IPS-20b (cell line): ENCODE measurements around the gene NAA60.

Source experiments
- H3K27ac ChIP-seq: one replicate; pipeline ENCODE4 v1.5.1; 2013; ENCODE audit warnings: low read length
- H3K27me3 ChIP-seq: 2 replicates; pipeline ENCODE4 v1.6.1; 2013; ENCODE audit warnings: mild to moderate bottlenecking, low read length, inconsistent platforms; ENCODE audit not compliant: insufficient read depth
- H3K36me3 ChIP-seq: 2 replicates; pipeline ENCODE4 v1.6.1; 2013; ENCODE audit warnings: low read depth, mild to moderate bottlenecking, inconsistent platforms, low read length, moderate library complexity; ENCODE audit not compliant: insufficient read depth
- H3K4me1 ChIP-seq: 2 replicates; pipeline ENCODE4 v1.6.1; 2013; ENCODE audit warnings: mild to moderate bottlenecking, control low read depth, inconsistent platforms, low read length, moderate library complexity; ENCODE audit not compliant: insufficient read depth
- H3K4me3 ChIP-seq: 2 replicates; pipeline ENCODE4 v1.5.1; 2013; ENCODE audit warnings: mild to moderate bottlenecking, low read length, inconsistent platforms
- H3K9ac ChIP-seq: 2 replicates; pipeline ENCODE4 v1.6.1; 2013; ENCODE audit warnings: low read depth, mild to moderate bottlenecking, inconsistent platforms, low read length, moderate library complexity
- H3K9me3 ChIP-seq: 2 replicates; pipeline ENCODE4 v1.6.1; 2013; ENCODE audit warnings: mild to moderate bottlenecking, low read depth, low read length, inconsistent platforms; ENCODE audit not compliant: insufficient read depth

The NAA60 gene

DNA sequence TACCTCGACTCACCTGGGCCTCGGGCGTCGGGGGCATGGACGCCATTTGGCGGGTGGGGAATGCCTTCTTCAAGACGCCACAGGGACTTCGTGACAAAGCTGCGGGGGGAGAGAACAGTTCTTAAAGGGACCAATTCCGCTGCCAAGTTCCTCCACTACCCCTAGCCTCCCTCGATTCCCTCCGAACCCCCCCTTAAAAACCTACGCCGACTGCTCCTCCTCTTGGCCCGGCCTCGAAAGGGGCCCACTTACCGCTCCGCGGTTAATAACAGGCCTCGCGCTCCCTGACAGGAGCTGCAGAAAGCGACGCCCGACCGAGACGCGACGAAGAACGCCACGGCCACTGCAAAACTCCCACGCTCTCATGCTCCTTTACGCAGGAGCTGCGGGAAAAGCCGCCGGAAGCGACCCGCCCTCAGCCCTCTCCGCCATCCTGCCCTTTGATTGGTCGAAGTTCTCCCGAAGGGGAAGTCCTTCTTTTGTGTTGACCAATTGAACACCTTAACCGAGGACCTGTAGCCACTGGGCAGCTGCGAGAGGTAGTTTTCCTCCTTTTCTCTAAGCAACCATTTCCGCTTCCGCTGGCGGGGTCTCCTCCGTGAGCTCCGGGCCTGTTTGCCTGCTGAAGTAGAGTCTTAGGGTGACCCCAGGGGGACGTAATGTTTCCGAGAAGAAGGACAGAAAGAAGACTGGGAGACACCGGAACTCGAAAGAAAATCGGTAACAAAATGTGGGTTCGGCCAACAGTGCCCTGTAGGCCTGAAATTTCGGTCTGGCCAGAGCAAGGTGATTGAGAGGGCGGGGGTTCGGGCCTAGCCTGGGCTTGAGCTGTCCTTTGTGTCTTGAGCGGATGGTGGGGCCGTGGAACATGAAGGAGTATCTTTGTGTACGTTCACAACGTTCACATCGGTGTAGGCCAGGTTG is at the start of gene NAA60, which contains the start of gene ZNF597:
NAA60 (plus strand) TSS at position 573 of the 924 bp plus-strand sequence. CDS start 32,548 bp downstream, outside the sequence.
ZNF597 (minus strand) TSS at position 397 of the 924 bp plus-strand sequence; CDS start at position 46, 351 bp downstream.
- H3K9me3 ChIP-seq = peaks cover 7% of the 10 kb centered on the region; the same call in 1 of the 2 replicates
- no peaks in the 10 kb centered on the region for H3K4me1 ChIP-seq
- H3K9ac ChIP-seq = peak within 1 kb of the TSS; percentile 69; the same call in 1 of the 2 replicates
- H3K27me3 ChIP-seq = no peaks in the 10 kb centered on the region
- peaks cover 12% of the 10 kb centered on the region; the same call in 1 of the 2 replicates for H3K36me3 ChIP-seq
- H3K4me3 ChIP-seq = peak within 1 kb of the TSS; percentile 88
- no peak within 1 kb of the TSS for H3K27ac ChIP-seq

DNA sequence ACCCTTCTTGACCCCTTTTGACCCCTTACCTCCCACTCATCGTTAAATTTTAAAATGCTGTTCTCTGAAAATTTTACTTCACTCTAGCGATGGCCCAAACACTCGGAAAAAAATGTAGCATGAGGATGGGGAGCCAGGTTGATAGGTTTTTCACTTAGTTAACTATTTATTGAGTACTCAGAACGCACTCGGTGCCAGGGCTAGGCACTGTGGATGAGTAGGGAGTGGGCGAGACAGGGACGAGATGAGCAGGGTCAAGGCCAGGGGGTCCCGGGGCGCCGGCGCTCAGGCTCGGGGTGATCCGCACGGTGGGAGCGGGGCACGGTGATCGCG is 43.1 kb upstream of the NAA60 start:
- H3K27ac ChIP-seq = no peak overlapping the region
- peaks cover 51% of the 10 kb centered on the region for H3K36me3 ChIP-seq
- no peaks in the 10 kb centered on the region for H3K27me3 ChIP-seq
- peak overlapping the region; percentile 86 for H3K9ac ChIP-seq
- H3K4me1 ChIP-seq = no peaks in the 10 kb centered on the region
- peaks cover 20% of the 10 kb centered on the region; the same call in 1 of the 2 replicates for H3K9me3 ChIP-seq
- H3K4me3 ChIP-seq = peak overlapping the region; percentile 84

DNA sequence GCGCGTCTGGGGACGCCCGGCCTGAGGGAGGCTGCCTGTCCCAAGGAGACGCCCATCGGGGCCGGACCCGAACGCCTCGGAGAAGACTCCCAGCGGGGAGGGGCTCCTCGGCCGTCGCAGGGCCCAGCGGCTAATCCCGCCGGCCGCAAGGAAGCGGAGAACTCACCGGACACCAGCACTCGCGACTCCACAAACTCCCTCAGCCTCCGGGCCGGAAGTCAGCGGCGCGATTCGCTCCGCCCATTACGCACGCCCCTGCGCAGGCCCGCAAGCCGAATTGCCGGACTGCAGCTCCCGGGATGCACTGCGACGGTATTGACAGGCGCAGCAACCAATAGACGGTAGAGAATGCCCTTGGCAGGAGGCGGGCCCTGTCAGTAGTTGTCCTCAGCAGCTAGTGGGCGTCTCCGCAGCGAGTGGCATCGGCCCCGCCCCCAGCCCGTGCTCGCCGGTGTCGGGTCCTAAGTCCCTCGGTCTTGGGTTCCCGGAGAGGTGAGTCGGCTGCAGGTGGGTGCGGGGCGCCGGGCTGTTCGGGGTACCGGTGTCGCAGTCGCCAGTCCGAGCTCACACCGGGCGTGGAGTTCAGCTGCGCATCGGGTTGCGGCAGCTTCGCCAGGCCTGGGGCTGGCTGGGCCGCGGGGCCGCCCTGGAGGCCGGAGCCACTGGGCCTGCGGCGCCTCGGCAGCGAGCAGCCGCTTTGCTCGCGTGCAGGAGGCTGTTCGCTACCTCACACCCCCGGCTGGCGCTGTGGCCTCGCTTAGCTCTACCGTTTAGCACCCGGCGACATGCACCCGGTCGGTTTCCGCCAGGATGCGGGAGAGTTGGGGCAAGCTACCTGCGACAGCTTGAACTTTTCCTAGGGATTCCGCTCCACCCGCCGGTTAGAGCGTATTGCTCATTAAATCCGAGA is 42.4 kb upstream of the NAA60 start, which contains the start of the genes ZNF174 and ZSCAN32:
ZNF174 (plus strand) TSS at position 437 of the 910 bp plus-strand sequence. CDS start 790 bp downstream, outside the sequence.
ZSCAN32 (minus strand) TSS at position 226 of the 910 bp plus-strand sequence. CDS start 3,447 bp downstream, outside the sequence.
- H3K4me1 ChIP-seq = no peaks in the 10 kb centered on the region
- no peak within 1 kb of the TSS for H3K27ac ChIP-seq
- peak within 1 kb of the TSS; percentile 86 for H3K9ac ChIP-seq
- peak within 1 kb of the TSS; percentile 84 for H3K4me3 ChIP-seq
- peaks cover 51% of the 10 kb centered on the region for H3K36me3 ChIP-seq
- H3K9me3 ChIP-seq = peaks cover 26% of the 10 kb centered on the region; the same call in 1 of the 2 replicates
- H3K27me3 ChIP-seq = no peaks in the 10 kb centered on the region

DNA sequence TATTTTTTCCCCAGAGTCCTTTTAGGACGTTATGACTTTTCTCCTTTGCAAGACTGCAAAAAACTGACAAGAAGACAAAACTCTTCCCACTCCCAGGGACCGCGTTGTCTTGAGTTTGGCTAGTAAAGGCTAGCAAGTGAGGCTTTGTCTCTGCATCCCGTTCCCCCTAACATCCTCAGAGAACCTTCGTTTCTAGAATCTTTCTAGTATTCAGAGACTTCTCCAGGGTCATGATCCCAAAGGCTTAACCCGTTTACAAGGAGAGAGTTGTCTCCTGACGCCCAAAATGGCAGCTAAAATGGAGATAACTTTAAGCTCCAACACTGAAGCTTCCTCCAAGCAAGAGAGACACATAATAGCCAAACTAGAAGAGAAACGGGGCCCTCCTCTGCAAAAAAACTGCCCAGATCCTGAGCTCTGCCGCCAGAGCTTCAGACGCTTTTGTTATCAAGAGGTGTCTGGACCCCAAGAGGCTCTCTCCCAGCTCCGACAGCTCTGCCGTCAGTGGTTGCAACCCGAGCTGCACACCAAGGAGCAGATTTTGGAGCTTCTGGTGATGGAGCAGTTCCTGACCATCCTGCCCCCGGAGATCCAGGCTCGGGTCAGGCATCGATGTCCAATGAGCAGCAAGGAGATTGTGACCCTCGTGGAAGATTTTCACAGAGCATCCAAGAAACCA is 41.6 kb upstream of the NAA60 start:
- H3K36me3 ChIP-seq = peaks cover 51% of the 10 kb centered on the region
- H3K4me3 ChIP-seq = peak overlapping the region; percentile 84
- peak overlapping the region; percentile 70; the same call in 1 of the 2 replicates for H3K9ac ChIP-seq
- H3K9me3 ChIP-seq = peaks cover 35% of the 10 kb centered on the region
- H3K4me1 ChIP-seq = no peaks in the 10 kb centered on the region
- H3K27me3 ChIP-seq = no peaks in the 10 kb centered on the region
- H3K27ac ChIP-seq = no peak overlapping the region

DNA sequence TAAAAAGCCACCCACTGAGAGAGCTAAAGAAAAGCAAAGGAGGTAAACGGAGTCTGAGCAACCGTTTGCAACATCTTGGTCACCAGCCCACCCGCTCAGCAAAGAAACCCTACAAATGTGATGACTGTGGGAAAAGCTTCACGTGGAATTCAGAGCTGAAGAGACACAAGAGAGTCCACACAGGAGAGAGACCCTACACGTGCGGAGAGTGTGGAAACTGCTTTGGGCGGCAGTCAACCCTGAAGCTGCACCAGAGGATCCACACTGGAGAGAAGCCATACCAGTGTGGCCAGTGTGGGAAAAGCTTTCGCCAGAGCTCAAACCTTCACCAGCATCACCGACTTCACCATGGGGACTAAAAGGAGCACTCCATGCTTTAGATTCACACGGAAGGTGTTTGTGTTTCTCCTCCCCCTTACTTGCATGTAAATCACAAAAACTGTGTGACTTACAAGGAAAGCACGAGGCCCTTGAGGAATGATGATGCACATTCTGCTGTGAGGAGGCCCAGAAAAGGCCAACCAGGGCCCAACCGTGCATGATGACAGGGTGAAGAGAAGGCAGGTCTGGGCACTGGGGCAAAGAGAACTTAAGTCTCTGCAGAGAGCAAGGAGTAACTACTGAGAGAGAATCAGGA is 34.8 kb upstream of the NAA60 start:
- Histone ChIP-seq H3K27ac (no peak overlapping the region), H3K36me3 (peaks cover 58% of the 10 kb centered on the region), H3K4me1 (no peaks in the 10 kb centered on the region), H3K4me3 (peak overlapping the region; percentile 13; the same call in 1 of the 2 replicates), H3K27me3 (no peaks in the 10 kb centered on the region), H3K9me3 (peaks cover 93% of the 10 kb centered on the region), H3K9ac (no peak overlapping the region)

DNA sequence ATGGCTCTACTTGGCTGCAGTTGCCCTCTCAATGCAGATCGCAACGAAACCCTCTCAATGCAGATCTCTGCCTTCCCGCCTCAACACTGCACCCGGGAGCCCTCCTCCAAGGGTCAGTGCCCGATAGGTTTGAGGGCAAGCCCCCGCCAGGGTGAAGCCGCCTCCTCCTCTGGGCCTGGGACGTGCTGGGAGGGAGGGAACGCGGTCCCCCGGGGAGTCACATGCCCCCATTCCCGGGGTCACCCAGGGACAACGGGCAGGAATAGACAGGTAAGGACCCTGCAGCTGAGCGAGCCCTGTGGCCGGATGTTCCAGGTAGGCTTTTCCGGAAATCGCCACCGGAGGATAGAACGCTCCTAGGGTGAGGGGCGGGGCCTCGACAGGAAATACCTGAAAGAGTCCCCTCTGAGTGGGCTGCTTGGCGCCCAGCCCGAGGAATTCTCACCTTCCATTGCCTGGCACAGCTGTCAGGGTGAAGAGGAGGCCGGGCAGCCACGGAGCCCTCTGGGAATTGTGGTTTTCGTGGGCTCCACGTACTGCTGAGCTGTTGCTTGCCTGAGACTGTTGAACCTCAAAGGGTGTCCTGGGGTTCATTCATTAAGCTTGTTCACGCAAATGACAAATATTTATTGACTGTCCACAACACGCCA is 29.6 kb upstream of the NAA60 start:
- no peak overlapping the region for H3K27ac ChIP-seq
- peaks cover 6% of the 10 kb centered on the region for H3K36me3 ChIP-seq
- H3K9me3 ChIP-seq = peaks cover 76% of the 10 kb centered on the region
- no peak overlapping the region for H3K4me3 ChIP-seq
- H3K9ac ChIP-seq = no peak overlapping the region
- no peaks in the 10 kb centered on the region for H3K27me3 ChIP-seq
- H3K4me1 ChIP-seq = no peaks in the 10 kb centered on the region

DNA sequence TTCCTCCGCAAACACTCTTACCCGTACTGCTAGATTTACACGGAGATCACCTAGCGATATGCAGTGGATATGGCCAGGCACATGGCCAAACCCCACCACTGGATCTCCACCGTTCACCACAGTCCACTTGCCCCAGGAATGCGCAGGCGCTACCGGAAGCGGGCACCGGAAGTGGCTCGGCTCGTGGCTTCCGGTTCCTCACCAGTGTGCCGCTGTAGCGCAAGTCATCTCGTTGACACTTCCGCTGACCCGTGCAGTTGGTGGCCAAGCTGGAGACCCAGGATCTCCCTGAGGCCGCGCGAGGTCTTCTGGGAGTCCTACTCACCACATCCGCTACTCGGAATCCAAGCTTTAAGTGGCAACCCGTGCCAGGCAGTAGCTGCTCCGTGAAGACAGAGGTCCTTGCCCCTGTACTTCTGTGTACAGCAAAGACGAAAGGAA is 11.7 kb upstream of the NAA60 start:
- Histone ChIP-seq H3K9me3 (no peaks in the 10 kb centered on the region), H3K27me3 (no peaks in the 10 kb centered on the region)

DNA sequence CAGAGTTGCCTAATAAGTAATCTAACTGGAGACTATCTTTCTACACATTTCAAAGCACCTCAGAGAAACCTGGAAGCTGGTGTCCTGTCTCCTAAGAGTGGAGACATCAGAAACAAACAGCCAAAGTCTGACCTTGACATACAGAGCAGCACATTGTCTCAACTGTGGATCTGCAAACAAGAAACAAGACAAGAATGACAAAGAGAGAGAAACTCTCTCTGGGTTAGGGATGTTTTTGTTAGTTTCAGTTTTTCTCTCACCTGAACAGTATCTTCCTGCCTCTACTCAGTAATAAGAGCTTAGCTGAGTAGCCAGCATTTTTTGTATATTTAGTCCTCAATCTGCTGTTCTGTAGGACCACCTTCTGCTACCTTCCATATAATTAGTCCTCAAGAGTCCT is 9.1 kb upstream of the NAA60 start:
- Histone ChIP-seq H3K9ac (no peak overlapping the region), H3K36me3 (peaks cover 9% of the 10 kb centered on the region; the same call in 1 of the 2 replicates), H3K27me3 (no peaks in the 10 kb centered on the region), H3K27ac (no peak overlapping the region), H3K9me3 (peaks cover under 1% of the 10 kb centered on the region; the same call in 1 of the 2 replicates), H3K4me1 (no peaks in the 10 kb centered on the region), H3K4me3 (no peak overlapping the region)

More for the DNA sequence above, 11.7 kb upstream of the NAA60 start:
- no peak overlapping the region for H3K27ac ChIP-seq
- H3K4me1 ChIP-seq = no peaks in the 10 kb centered on the region
- no peak overlapping the region for H3K9ac ChIP-seq
- peaks cover 6% of the 10 kb centered on the region; the same call in 1 of the 2 replicates for H3K36me3 ChIP-seq
- no peak overlapping the region for H3K4me3 ChIP-seq

DNA sequence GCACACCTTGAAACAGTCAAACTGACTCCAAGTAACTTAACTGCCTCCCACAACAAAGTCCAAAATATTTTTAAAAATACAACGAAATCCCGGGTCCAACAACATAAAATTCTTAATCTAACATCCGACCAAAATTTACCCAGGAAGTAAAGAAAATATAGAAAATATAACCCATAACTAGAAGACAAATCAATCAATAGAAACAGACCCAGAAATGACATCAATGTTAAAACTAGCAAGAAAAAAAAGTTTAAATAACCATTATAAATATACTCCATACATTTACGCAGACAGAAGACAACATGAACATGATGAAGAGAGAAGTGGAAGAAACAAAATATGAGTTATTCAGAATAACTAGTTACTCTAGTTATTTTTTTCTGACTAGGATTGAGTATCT is 3.8 kb upstream of the NAA60 start:
- H3K9me3 ChIP-seq = peaks cover 7% of the 10 kb centered on the region; the same call in 1 of the 2 replicates

DNA sequence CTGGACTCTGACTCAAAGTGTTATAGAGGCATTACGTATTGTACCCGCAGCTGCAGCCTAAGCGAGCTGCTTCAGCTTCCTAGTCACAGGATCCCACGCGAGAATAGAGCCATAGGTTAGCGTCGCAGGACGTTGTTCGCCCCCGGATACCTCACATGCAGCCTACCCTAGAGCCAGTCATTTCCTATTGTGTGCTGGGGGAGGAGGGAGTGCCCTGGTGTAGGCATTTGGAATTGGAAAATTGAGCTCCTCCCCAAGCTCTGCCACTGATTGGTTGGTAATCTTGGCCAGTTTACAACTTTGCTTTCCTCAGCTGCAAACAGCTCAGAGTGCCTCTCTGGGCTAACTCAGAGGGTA is 530 bp downstream of the NAA60 start:
- Histone ChIP-seq H3K4me3 (peak overlapping the region; percentile 88), H3K36me3 (peaks cover 17% of the 10 kb centered on the region; the same call in 1 of the 2 replicates), H3K27me3 (no peaks in the 10 kb centered on the region), H3K9me3 (peaks cover 7% of the 10 kb centered on the region; the same call in 1 of the 2 replicates), H3K27ac (no peak overlapping the region), H3K9ac (peak overlapping the region; percentile 69; the same call in 1 of the 2 replicates), H3K4me1 (no peaks in the 10 kb centered on the region)

More for the DNA sequence above, 3.8 kb upstream of the NAA60 start:
- Histone ChIP-seq H3K9ac (no peak overlapping the region), H3K4me3 (no peak overlapping the region), H3K36me3 (peaks cover 21% of the 10 kb centered on the region; the same call in 1 of the 2 replicates), H3K27ac (no peak overlapping the region), H3K27me3 (no peaks in the 10 kb centered on the region), H3K4me1 (no peaks in the 10 kb centered on the region)
